ENCODE data around the gene TLR9.

GRCh38 chr3:52188556-52188955 is 36.9 kb downstream of the TLR9 start:
- TF ChIP-seq, protein P1, sequence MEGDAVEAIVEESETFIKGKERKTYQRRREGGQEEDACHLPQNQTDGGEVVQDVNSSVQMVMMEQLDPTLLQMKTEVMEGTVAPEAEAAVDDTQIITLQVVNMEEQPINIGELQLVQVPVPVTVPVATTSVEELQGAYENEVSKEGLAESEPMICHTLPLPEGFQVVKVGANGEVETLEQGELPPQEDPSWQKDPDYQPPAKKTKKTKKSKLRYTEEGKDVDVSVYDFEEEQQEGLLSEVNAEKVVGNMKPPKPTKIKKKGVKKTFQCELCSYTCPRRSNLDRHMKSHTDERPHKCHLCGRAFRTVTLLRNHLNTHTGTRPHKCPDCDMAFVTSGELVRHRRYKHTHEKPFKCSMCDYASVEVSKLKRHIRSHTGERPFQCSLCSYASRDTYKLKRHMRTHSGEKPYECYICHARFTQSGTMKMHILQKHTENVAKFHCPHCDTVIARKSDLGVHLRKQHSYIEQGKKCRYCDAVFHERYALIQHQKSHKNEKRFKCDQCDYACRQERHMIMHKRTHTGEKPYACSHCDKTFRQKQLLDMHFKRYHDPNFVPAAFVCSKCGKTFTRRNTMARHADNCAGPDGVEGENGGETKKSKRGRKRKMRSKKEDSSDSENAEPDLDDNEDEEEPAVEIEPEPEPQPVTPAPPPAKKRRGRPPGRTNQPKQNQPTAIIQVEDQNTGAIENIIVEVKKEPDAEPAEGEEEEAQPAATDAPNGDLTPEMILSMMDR (IDR thresholded peaks at IDR 0.05) = no peak
- TF ChIP-seq POLR2A (IDR thresholded peaks at IDR 0.05) = no peak
